Prostate gland (tissue), 2 donors: ENCODE results near the gene KCNQ1. TPM values are rescaled to one million over a fixed set of nuclear protein-coding genes. Genes with fewer than 3 reads are reported as not detected.

ENCODE experiments used
- DNase-seq: peaks from one replicate; pipeline ENCODE4 v3.0.0-alpha.2; 2019; ENCODE audit warnings: low spot score
- H3K27ac ChIP-seq, 2 donors: fragments of 200-600 bp; sonication (generic); 2 replicates each; pipeline ENCODE4 v1.5.1; 2017 to 2019
- H3K27me3 ChIP-seq: fragments of 200-600 bp; sonication (generic); replicated peaks from 2 replicates; pipeline ENCODE4 v1.5.1; 2019; ENCODE audit not compliant: insufficient read depth
- H3K36me3 ChIP-seq, 2 donors: fragments of 200-600 bp; sonication (generic); 1 replicate in 1 of 2; 2 replicates in 1 of 2; pipeline versions ENCODE4 v1.5.1 to v1.8.1; 2017 to 2019
- H3K4me1 ChIP-seq: fragments of 200-600 bp; sonication (generic); replicated peaks from 2 replicates; pipeline ENCODE4 v1.5.1; 2019
- H3K4me3 ChIP-seq, 2 donors: fragments of 200-600 bp; sonication (generic); 2 replicates each; pipeline ENCODE4 v1.5.1; 2017 to 2019
- H3K9me3 ChIP-seq: fragments of 200-600 bp; sonication (generic); 2 replicates; pipeline ENCODE4 v1.5.1; 2017
- POLR2A ChIP-seq: fragments of 450-650 bp; IDR thresholded peaks from one replicate; pipeline ENCODE4 v1.6.1; 2016; ENCODE audit warnings: antibody characterized with exemption, mild to moderate bottlenecking
- POLR2AphosphoS5 ChIP-seq: sonication (generic); formaldehyde crosslinking; IDR thresholded peaks from one replicate; pipeline ENCODE4 v1.6.1; 2017; ENCODE audit warnings: antibody characterized with exemption
- whole genome bisulfite sequencing: methylation state at CpG from one replicate; pipeline ENCODE4 v1.1.5; 2018; 5-methylcytosine and 5-hydroxymethylcytosine counted together
- intact Hi-C: fragments of 100-400 bp; cut with DNase I; formaldehyde crosslinking; loops from one replicate; pipeline ENCODE4 v1.14.2; 2022
- total RNA-seq, 2 donors: library from RNA; depleted of rRNA; stranded (reverse); fragments of >200 nt; gene quantifications; one replicate each; pipeline ENCODE4 v1.1.0, GENCODE V29; 2016
- TF ChIP-seq, protein P1 (sequence below), 4 experiments: fragments of 200-600 bp in 2 of 4; fragments of 450-650 bp in 2 of 4; sonication (generic) in 2 of 4; IDR thresholded peaks; 1 replicate in 3 of 4; 2 replicates in 1 of 4; pipeline ENCODE4 v1.5.1; 2016 to 2019; ENCODE audit warnings: antibody characterized with exemption in 4 of 4, mild to moderate bottlenecking in 2 of 4, moderate library complexity in 2 of 4

Gene KCNQ1
- total RNA-seq, 2 donors from 2014 or later, result 10.0 to 33.8 TPM

DNA sequence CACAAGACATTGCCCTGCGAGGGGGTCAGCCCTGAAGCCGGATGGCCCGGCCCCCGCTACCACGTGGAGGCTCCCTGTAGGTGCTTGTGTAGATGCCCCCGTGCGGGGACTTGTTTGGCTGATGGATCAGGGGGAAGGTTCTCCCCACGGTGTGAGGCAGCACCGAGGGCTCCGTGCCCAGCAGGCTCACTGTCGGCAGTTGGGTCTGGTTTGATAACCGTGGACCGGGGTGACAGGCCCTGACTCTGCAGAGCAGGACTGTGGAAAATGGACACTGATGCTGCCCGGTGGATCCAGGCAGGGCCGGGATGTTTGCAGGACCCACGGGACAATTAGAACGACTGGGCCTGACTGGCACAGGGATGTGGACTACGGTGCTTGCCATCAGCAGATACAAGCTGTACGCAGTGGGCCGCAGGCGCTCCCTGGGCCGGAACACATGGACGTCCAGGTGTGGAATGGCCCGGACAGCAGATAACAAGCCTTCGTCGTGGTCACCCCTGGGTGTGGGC lies 19.0 kb downstream of the KCNQ1 start:
- Histone ChIP-seq H3K27me3 (no peaks in the 10 kb centered on the region), H3K4me1 (peaks cover 3% of the 10 kb centered on the region), H3K4me3 (no peak overlapping the region), H3K27ac (no peak overlapping the region), H3K36me3 (no peaks in the 10 kb centered on the region), H3K9me3 (no peaks in the 10 kb centered on the region)
- intact Hi-C loops, result loop anchor here (10.0 kb wide), 1 partner anchor 131 kb away; no protein-coding TSS in a partner anchor
- TF ChIP-seq, protein P1, sequence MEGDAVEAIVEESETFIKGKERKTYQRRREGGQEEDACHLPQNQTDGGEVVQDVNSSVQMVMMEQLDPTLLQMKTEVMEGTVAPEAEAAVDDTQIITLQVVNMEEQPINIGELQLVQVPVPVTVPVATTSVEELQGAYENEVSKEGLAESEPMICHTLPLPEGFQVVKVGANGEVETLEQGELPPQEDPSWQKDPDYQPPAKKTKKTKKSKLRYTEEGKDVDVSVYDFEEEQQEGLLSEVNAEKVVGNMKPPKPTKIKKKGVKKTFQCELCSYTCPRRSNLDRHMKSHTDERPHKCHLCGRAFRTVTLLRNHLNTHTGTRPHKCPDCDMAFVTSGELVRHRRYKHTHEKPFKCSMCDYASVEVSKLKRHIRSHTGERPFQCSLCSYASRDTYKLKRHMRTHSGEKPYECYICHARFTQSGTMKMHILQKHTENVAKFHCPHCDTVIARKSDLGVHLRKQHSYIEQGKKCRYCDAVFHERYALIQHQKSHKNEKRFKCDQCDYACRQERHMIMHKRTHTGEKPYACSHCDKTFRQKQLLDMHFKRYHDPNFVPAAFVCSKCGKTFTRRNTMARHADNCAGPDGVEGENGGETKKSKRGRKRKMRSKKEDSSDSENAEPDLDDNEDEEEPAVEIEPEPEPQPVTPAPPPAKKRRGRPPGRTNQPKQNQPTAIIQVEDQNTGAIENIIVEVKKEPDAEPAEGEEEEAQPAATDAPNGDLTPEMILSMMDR (IDR thresholded peaks at IDR 0.05), result no peak
- TF ChIP-seq POLR2A (no peak), POLR2AphosphoS5 (no peak)
- 67% methylated on average over 23 of the region's 26 CpGs for WGBS
- DNase-seq, result no peak

DNA sequence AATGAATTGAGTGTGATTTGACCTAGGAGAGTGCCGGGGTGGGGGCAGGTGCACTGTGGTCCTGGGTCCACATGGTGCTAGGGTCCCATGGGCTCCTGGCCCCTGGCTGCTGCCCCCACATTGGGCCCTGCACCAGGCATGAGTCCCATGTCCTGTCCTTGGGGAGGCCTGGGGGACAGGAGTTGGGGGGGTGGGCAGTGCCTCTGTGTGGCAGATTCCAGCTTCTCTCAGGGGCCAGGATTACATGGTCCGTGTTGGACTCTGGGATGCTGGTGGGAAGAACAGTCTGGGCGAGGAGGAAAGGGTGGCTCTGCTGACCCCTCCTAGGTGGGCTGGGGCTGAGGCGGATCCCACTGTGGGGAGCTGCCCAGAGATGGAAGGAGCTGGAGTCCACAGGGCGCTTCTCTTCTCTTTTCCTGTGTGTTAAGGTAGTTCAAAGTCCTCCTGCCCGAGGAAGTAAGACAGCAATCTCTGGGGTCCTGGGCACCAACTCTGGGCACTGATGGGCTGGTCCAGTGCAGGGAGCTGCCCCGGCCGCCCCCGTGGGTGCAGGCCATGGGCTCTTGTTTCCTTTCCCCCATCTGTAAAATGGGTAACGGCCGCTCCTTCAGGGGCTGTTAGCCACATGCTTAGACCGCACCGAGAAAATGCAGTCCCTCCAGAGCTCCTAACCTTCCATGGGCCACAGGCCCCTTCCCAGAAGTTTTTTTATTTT lies 19.8 kb downstream of the KCNQ1 start:
- H3K9me3 ChIP-seq, result no peaks in the 10 kb centered on the region
- TF ChIP-seq, protein P1 (IDR thresholded peaks at IDR 0.05), result no peak
- no peak for TF ChIP-seq POLR2AphosphoS5
- TF ChIP-seq POLR2A, result no peak
- no peak for DNase-seq
- peaks cover 3% of the 10 kb centered on the region for H3K4me1 ChIP-seq
- no peak overlapping the region for H3K4me3 ChIP-seq
- no peaks in the 10 kb centered on the region for H3K36me3 ChIP-seq
- intact Hi-C loops, result loop anchor here (10.0 kb wide), 1 partner anchor 130 kb away; no protein-coding TSS in a partner anchor
- WGBS, result 94% methylated on average over 12 of the region's 13 CpGs
- no peaks in the 10 kb centered on the region for H3K27me3 ChIP-seq
- H3K27ac ChIP-seq, result no peak overlapping the region

DNA sequence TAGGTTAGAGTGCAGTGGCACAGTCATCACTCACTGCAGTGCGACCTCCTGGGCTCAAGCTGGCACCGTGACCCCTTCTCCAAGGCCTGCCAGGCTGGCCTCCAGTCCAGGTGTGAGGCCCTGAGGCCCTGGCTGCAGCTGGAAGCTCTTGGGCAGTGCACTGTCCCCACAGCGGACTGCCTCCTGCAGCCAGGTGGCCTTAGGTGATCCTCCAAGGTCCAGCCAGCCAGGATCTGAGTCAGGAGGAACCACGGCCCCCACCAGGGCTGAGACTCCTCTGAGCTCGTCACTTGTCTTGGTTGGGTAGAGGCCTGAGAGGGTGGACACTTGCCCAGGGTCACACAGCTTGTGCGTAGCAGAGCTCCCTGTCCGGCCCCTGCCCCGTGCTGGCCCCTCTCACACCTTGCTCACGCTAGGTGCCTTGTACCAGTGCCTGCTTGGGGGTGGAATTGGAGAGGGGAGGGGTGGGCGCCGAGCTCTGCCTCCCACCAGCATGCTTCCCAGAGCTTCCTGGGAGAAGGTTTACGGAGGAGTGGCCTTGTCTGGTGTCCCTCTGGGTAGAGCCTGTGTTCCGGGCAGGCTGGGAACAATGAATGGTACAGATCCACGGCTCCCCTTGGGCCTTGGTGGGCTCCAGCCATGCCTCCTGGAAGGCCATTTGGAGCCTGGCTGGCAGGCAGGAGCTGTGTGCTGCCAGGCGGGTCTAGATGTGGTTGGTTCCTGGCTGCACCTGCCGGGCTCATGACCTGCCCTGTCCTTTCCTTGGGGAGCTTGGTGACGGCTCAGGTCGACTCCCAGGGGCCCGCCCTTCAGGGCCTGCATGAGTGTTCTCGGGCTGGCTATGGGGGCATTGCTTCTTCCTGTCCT lies 20.6 kb downstream of the KCNQ1 start:
- 93% methylated on average over 17 of the region's 20 CpGs for WGBS
- DNase-seq, result no peak
- no peak overlapping the region for H3K27ac ChIP-seq
- TF ChIP-seq POLR2A (no peak), POLR2AphosphoS5 (no peak)
- TF ChIP-seq, protein P1 (IDR thresholded peaks at IDR 0.05), result no peak
- no peaks in the 10 kb centered on the region for H3K27me3 ChIP-seq
- peaks cover 3% of the 10 kb centered on the region for H3K4me1 ChIP-seq
- no peak overlapping the region for H3K4me3 ChIP-seq
- intact Hi-C loops, result loop anchor here (10.0 kb wide), 1 partner anchor 129 kb away; no protein-coding TSS in a partner anchor
- no peaks in the 10 kb centered on the region for H3K36me3 ChIP-seq
- no peaks in the 10 kb centered on the region for H3K9me3 ChIP-seq

DNA sequence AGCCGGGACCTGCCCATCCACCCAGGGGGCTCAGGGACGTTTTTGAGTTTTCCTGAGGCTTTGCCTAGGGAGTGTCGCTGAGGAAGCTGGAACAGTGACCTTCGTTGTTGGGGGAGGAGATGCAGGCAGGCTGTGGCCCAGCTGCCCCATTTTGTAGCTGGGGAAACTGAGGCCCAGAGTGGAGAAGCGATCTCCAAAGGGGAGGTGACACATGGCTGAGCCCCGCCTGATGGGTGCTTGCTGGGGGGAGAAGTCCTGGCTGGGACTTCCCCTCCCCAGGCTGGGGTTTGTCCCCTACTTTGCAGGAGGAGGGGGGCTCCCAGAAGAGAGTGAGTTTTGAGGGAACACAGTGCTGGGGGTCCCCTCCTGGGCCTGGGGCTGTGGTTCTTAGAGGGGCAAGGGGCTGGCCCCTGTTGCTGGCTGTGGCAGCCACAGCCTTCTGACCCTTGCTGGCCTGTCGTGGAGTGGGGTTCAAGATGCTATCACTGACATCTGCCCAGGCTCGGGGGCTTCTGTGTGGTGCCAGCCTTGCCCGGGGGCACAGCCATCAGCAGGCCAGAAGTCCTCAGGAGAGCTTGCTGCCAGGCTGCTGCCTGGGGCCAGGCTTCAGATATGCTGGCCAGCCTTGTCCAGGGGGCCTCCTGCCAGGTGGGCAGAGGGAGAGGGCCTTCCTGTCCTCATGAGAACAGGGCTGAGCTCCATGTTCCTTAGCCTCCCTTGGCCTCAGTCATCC lies 21.4 kb downstream of the KCNQ1 start:
- intact Hi-C loops, result loop anchor here (10.0 kb wide), 1 partner anchor 129 kb away; no protein-coding TSS in a partner anchor
- DNase-seq, result no peak
- no peak overlapping the region for H3K4me3 ChIP-seq
- no peaks in the 10 kb centered on the region for H3K9me3 ChIP-seq
- 90% methylated on average over 9 of the region's 9 CpGs for WGBS
- H3K27ac ChIP-seq, result no peak overlapping the region
- no peaks in the 10 kb centered on the region for H3K36me3 ChIP-seq
- peaks cover 3% of the 10 kb centered on the region for H3K4me1 ChIP-seq
- TF ChIP-seq POLR2A (no peak), POLR2AphosphoS5 (no peak)
- TF ChIP-seq, protein P1 (IDR thresholded peaks at IDR 0.05), result no peak
- H3K27me3 ChIP-seq, result no peaks in the 10 kb centered on the region
